MG63 (cell line): ENCODE results near the gene CRTAC1. TPM values are rescaled to one million over a fixed set of nuclear protein-coding genes. Genes with fewer than 3 reads are reported as not detected.
"Not testable (repeated sequence)": the region's sequence is repeated elsewhere in the genome, so short reads cannot be mapped to it uniquely, and the experiment has no call there.

Source experiments
- DNase-seq: peaks from one replicate; pipeline ENCODE4 v3.0.0-alpha.2; 2020
- H3K27me3 ChIP-seq: fragments of 250-450 bp; sonication (Bioruptor Pico); 2 replicates; pipeline ENCODE4 v1.5.1; 2020; ENCODE audit warnings: mild to moderate bottlenecking, moderate library complexity
- H3K36me3 ChIP-seq: fragments of 250-450 bp; sonication (Bioruptor Pico); 2 replicates; pipeline ENCODE4 v1.5.1; 2020; ENCODE audit warnings: mild to moderate bottlenecking, moderate library complexity
- H3K4me3 ChIP-seq: fragments of 250-450 bp; sonication (Bioruptor Pico); 2 replicates; pipeline ENCODE4 v1.5.1; 2020; ENCODE audit warnings: mild to moderate bottlenecking, moderate library complexity
- H3K9me3 ChIP-seq: fragments of 250-450 bp; sonication (Bioruptor Pico); 2 replicates; pipeline ENCODE4 v1.5.1; 2020; ENCODE audit warnings: mild to moderate bottlenecking, moderate library complexity
- total RNA-seq: library from RNA; depleted of rRNA; stranded (reverse); fragments of >200 nt; shearing (Covaris generic); gene quantifications from 2 replicates; pipeline ENCODE4 v1.2.3, GENCODE V29; 2014; ENCODE audit warnings: low replicate concordance

CRTAC1 gene
- total RNA-seq, 1 experiment from 2014 or later: not detected

GRCh38 chr10:97861097-97861750 lies 169.2 kb downstream of the CRTAC1 start:
- Histone ChIP-seq H3K4me3 (no peak overlapping the region), H3K27me3 (peaks cover 4% of the 10 kb centered on the region; the same call in 1 of the 2 replicates), H3K9me3 (peaks cover 3% of the 10 kb centered on the region; the same call in 1 of the 2 replicates), H3K36me3 (no peaks in the 10 kb centered on the region)
- DNase-seq: peak; percentile 94

GRCh38 chr10:97858001-97858439 lies 172.4 kb downstream of the CRTAC1 start:
- no peak for DNase-seq
- no peaks in the 10 kb centered on the region for H3K36me3 ChIP-seq
- H3K9me3 ChIP-seq: peaks cover 3% of the 10 kb centered on the region; the same call in 1 of the 2 replicates
- H3K27me3 ChIP-seq: peaks cover 8% of the 10 kb centered on the region; the same call in 1 of the 2 replicates
- H3K4me3 ChIP-seq: no peak overlapping the region

GRCh38 chr10:97854743-97855142 lies 175.7 kb downstream of the CRTAC1 start:
- Histone ChIP-seq H3K27me3 (peaks cover 8% of the 10 kb centered on the region; the same call in 1 of the 2 replicates), H3K9me3 (peaks cover 3% of the 10 kb centered on the region; the same call in 1 of the 2 replicates), H3K36me3 (no peaks in the 10 kb centered on the region), H3K4me3 (no peak overlapping the region)
- DNase-seq: no peak

GRCh38 chr10:97852840-97853405 lies 177.5 kb downstream of the CRTAC1 start:
- Histone ChIP-seq H3K27me3 (peaks cover 14% of the 10 kb centered on the region), H3K4me3 (no peak overlapping the region), H3K36me3 (no peaks in the 10 kb centered on the region), H3K9me3 (peaks cover 3% of the 10 kb centered on the region; the same call in 1 of the 2 replicates)
- no peak for DNase-seq

- Histone ChIP-seq H3K27me3 (peaks cover 14% of the 10 kb centered on the region), H3K9me3 (peaks cover 3% of the 10 kb centered on the region; the same call in 1 of the 2 replicates), H3K36me3 (no peaks in the 10 kb centered on the region), H3K4me3 (no peak overlapping the region)
- DNase-seq: no peak
Measured at GRCh38 chr10:97852277-97852676, 178.1 kb downstream of the CRTAC1 start.

GRCh38 chr10:97851341-97852001 lies 178.9 kb downstream of the CRTAC1 start:
- no peak for DNase-seq

GRCh38 chr10:97850446-97850845 lies 180.0 kb downstream of the CRTAC1 start:
- Histone ChIP-seq H3K36me3 (no peaks in the 10 kb centered on the region), H3K9me3 (no peaks in the 10 kb centered on the region), H3K4me3 (no peak overlapping the region), H3K27me3 (peaks cover 8% of the 10 kb centered on the region)
- DNase-seq: no peak

More at GRCh38 chr10:97851341-97852001, 178.9 kb downstream of the CRTAC1 start:
- no peaks in the 10 kb centered on the region for H3K9me3 ChIP-seq
- no peaks in the 10 kb centered on the region for H3K36me3 ChIP-seq
- H3K27me3 ChIP-seq: peaks cover 12% of the 10 kb centered on the region
- H3K4me3 ChIP-seq: no peak overlapping the region

- H3K36me3 ChIP-seq: no peaks in the 10 kb centered on the region
- H3K27me3 ChIP-seq: peaks cover 10% of the 10 kb centered on the region
- H3K9me3 ChIP-seq: no peaks in the 10 kb centered on the region
- peak within 1 kb of the TSS; percentile 28 for H3K4me3 ChIP-seq
- peak; percentile 42 for DNase-seq
Measured at GRCh38 chr10:97849687-97850402, 180.6 kb downstream of the CRTAC1 start, which contains the start of gene GOLGA7B. Gene GOLGA7B, plus strand, starts transcription at chr10:97849843. Its CDS starts 461 bp downstream, at chr10:97850304.

GRCh38 chr10:97849103-97849686 lies 181.2 kb downstream of the CRTAC1 start:
- Histone ChIP-seq H3K27me3 (peaks cover 16% of the 10 kb centered on the region), H3K4me3 (peak overlapping the region; percentile 28), H3K36me3 (no peaks in the 10 kb centered on the region), H3K9me3 (no peaks in the 10 kb centered on the region)
- DNase-seq: no peak

- Histone ChIP-seq H3K36me3 (no peaks in the 10 kb centered on the region), H3K27me3 (peaks cover 20% of the 10 kb centered on the region), H3K4me3 (no peak overlapping the region), H3K9me3 (no peaks in the 10 kb centered on the region)
- DNase-seq: no peak
Measured at GRCh38 chr10:97844678-97845077, 185.7 kb downstream of the CRTAC1 start.

- not testable (repeated sequence) for DNase-seq, H3K4me3 ChIP-seq, H3K36me3 ChIP-seq, H3K9me3 ChIP-seq
- peaks cover 17% of the 10 kb centered on the region for H3K27me3 ChIP-seq
Measured at GRCh38 chr10:97843972-97844371, 186.4 kb downstream of the CRTAC1 start.

GRCh38 chr10:97843281-97843671 lies 187.1 kb downstream of the CRTAC1 start:
- Histone ChIP-seq H3K36me3 (no peaks in the 10 kb centered on the region), H3K9me3 (no peaks in the 10 kb centered on the region), H3K27me3 (peaks cover 14% of the 10 kb centered on the region), H3K4me3 (no peak overlapping the region)
- DNase-seq: no peak

- Histone ChIP-seq H3K4me3 (no peak overlapping the region), H3K36me3 (no peaks in the 10 kb centered on the region), H3K27me3 (peaks cover 14% of the 10 kb centered on the region), H3K9me3 (no peaks in the 10 kb centered on the region)
- DNase-seq: no peak
Measured at GRCh38 chr10:97842656-97843280, 187.7 kb downstream of the CRTAC1 start.

- peaks cover 14% of the 10 kb centered on the region for H3K27me3 ChIP-seq
- DNase-seq, H3K4me3 ChIP-seq, H3K9me3 ChIP-seq, H3K36me3 ChIP-seq: not testable (repeated sequence)
Measured at GRCh38 chr10:97842114-97842513, 188.3 kb downstream of the CRTAC1 start.

GRCh38 chr10:97841166-97841565 lies 189.3 kb downstream of the CRTAC1 start:
- not testable (repeated sequence) for DNase-seq, H3K9me3 ChIP-seq, H3K36me3 ChIP-seq, H3K4me3 ChIP-seq
- H3K27me3 ChIP-seq: peaks cover 12% of the 10 kb centered on the region

GRCh38 chr10:97838091-97838490 lies 192.3 kb downstream of the CRTAC1 start:
- H3K36me3 ChIP-seq: no peaks in the 10 kb centered on the region
- DNase-seq: no peak
- H3K9me3 ChIP-seq: no peaks in the 10 kb centered on the region
- no peak overlapping the region for H3K4me3 ChIP-seq
- no peaks in the 10 kb centered on the region for H3K27me3 ChIP-seq
